CD4-positive, alpha-beta memory T cell (primary cell): ENCODE data around the gene ADCY9. TPM values are rescaled to one million over a fixed set of nuclear protein-coding genes. Genes with fewer than 3 reads are reported as not detected.
"Not testable (repeated sequence)": the region's sequence is repeated elsewhere in the genome, so short reads cannot be mapped to it uniquely, and the experiment has no call there.

ENCODE experiments used
- CTCF ChIA-PET: fragments of 350-600 bp; sonication (Branson Sonifier 250); formaldehyde crosslinking; loops from one replicate; lab custom pipeline; 2021; ENCODE audit warnings: inconsistent platforms; ENCODE audit not compliant: partially characterized antibody; lab: Charles Lee
- POLR2A ChIA-PET: fragments of 350-600 bp; sonication (Branson Sonifier 250); formaldehyde crosslinking; loops from one replicate; lab custom pipeline; 2021; ENCODE audit not compliant: partially characterized antibody; lab: Charles Lee
- DNase-seq, 5 donors: peaks; one replicate each; pipeline versions ENCODE4 v3.0.0 to v3.0.0-alpha.2; 2020 to 2022; ENCODE audit warnings: mixed read lengths in 1 of 5
- H3K27ac ChIP-seq: one replicate; pipeline ENCODE4 v1.7.0; 2013; ENCODE audit warnings: low read depth, low read length
- H3K27me3 ChIP-seq: 2 replicates; pipeline ENCODE4 v1.7.0; 2013; ENCODE audit warnings: mild to moderate bottlenecking, low read length, moderate library complexity; ENCODE audit not compliant: insufficient read depth
- H3K36me3 ChIP-seq: 2 replicates; pipeline ENCODE4 v1.7.0; 2013; ENCODE audit warnings: mild to moderate bottlenecking, low read length, moderate library complexity; ENCODE audit not compliant: insufficient read depth
- H3K4me1 ChIP-seq: 2 replicates; pipeline ENCODE4 v1.7.0; 2013; ENCODE audit warnings: mild to moderate bottlenecking, low read length, moderate library complexity; ENCODE audit not compliant: insufficient read depth
- H3K4me3 ChIP-seq, 2 donors: one replicate each; pipeline ENCODE4 v1.7.0; 2013; ENCODE audit warnings: low read length in 2 of 2, mild to moderate bottlenecking in 1 of 2
- H3K9me3 ChIP-seq, 2 donors: one replicate each; pipeline ENCODE4 v1.7.0; 2013; ENCODE audit warnings: low read length in 2 of 2, control low read depth in 1 of 2; ENCODE audit not compliant: control insufficient read depth in 1 of 2
- H3K27ac Mint-ChIP-seq, 7 donors: one replicate each; pipeline ENCODE4 v1.8.0; 2020 to 2021; ENCODE audit warnings: mixed read lengths in 7 of 7, mild to moderate bottlenecking in 6 of 7, inconsistent platforms in 3 of 7, moderate library complexity in 3 of 7
- H3K27me3 Mint-ChIP-seq, 2 donors: one replicate each; pipeline ENCODE4 v1.8.0; 2020 to 2021; ENCODE audit warnings: mixed read lengths in 2 of 2
- H3K36me3 Mint-ChIP-seq, 2 donors: one replicate each; pipeline ENCODE4 v1.8.0; 2020 to 2021; ENCODE audit warnings: mixed read lengths in 2 of 2, inconsistent platforms in 1 of 2, mild to moderate bottlenecking in 1 of 2
- H3K4me1 Mint-ChIP-seq, 4 donors: one replicate each; pipeline ENCODE4 v1.8.0; 2020 to 2021; ENCODE audit warnings: mixed read lengths in 4 of 4, mild to moderate bottlenecking in 1 of 4
- H3K4me3 Mint-ChIP-seq, 8 donors: one replicate each; pipeline ENCODE4 v1.8.0; 2020 to 2021; ENCODE audit warnings: mixed read lengths in 8 of 8, mild to moderate bottlenecking in 7 of 8, moderate library complexity in 6 of 8, inconsistent platforms in 3 of 8
- H3K9me3 Mint-ChIP-seq, 8 donors: one replicate each; pipeline ENCODE4 v1.8.0; 2020 to 2021; ENCODE audit warnings: mixed read lengths in 8 of 8, mild to moderate bottlenecking in 5 of 8, inconsistent platforms in 3 of 8, moderate library complexity in 1 of 8
- intact Hi-C: fragments of 100-400 bp; cut with micrococcal nuclease; formaldehyde crosslinking; loops from one replicate; pipeline ENCODE4 v1.15.1; 2023
- polyA plus RNA-seq, 2 donors: library from polyadenylated mRNA; unstranded; fragments of 300-500 nt; fragmentation: Illumina TruSeq; gene quantifications; one replicate each; pipeline ENCODE4 v1.2.3, GENCODE V29; 2021
- total RNA-seq, 2 experiments: library from RNA; stranded (reverse); gene quantifications; one replicate each; pipeline ENCODE4 v1.2.3, GENCODE V29; 2021

The ADCY9 gene
- total and polyA plus RNA-seq, 4 experiments from 2014 or later, result 0.26 to 8.1 (median 4.5) TPM

- H3K9me3 Mint-ChIP-seq, H3K4me1 ChIP-seq, POLR2A ChIA-PET, H3K4me3 Mint-ChIP-seq, CTCF ChIA-PET, DNase-seq, H3K27ac Mint-ChIP-seq, H3K36me3 ChIP-seq, H3K9me3 ChIP-seq, H3K27me3 ChIP-seq, H3K27me3 Mint-ChIP-seq, H3K4me3 ChIP-seq, H3K36me3 Mint-ChIP-seq, H3K27ac ChIP-seq, H3K4me1 Mint-ChIP-seq, intact Hi-C loops: not testable (repeated sequence)
Measured at GRCh38 chr16:4153364-4153763, 37.1 kb upstream of the ADCY9 start.

- Mint-ChIP-seq H3K4me1 (no peaks in the 10 kb centered on the region), H3K4me3 (no peak overlapping the region), H3K27me3 (no peaks in the 10 kb centered on the region), H3K36me3 (no peaks in the 10 kb centered on the region), H3K27ac (no peak overlapping the region), H3K9me3 (peaks cover 0 to 3% (median 0%) of the 10 kb centered on the region in 8 donors)
- DNase-seq, result no peak
- Histone ChIP-seq H3K36me3 (no peaks in the 10 kb centered on the region), H3K27me3 (no peaks in the 10 kb centered on the region), H3K4me1 (no peaks in the 10 kb centered on the region), H3K9me3 (no peaks in the 10 kb centered on the region), H3K27ac (no peak overlapping the region), H3K4me3 (no peak overlapping the region)
- intact Hi-C loops, result no loop called here
- ChIA-PET CTCF (no interaction called here), POLR2A (no interaction called here)
Measured at GRCh38 chr16:4152267-4152666, 36.0 kb upstream of the ADCY9 start.

GRCh38 chr16:4147236-4147635 is 31.0 kb upstream of the ADCY9 start:
- H3K27ac Mint-ChIP-seq, result no peak overlapping the region
- Histone ChIP-seq H3K27ac (no peak overlapping the region), H3K4me1 (peaks cover 9% of the 10 kb centered on the region), H3K27me3 (no peaks in the 10 kb centered on the region), H3K9me3 (no peaks in the 10 kb centered on the region), H3K36me3 (no peaks in the 10 kb centered on the region), H3K4me3 (no peak overlapping the region)
- no peaks in the 10 kb centered on the region for H3K27me3 Mint-ChIP-seq
- H3K9me3 Mint-ChIP-seq, result peaks cover 0 to 2% (median 0%) of the 10 kb centered on the region in 8 donors
- DNase-seq, result no peak
- no peak overlapping the region for H3K4me3 Mint-ChIP-seq
- CTCF ChIA-PET, result no interaction called here
- no peaks in the 10 kb centered on the region for H3K36me3 Mint-ChIP-seq
- H3K4me1 Mint-ChIP-seq, result peaks cover 3 to 16% (median 9%) of the 10 kb centered on the region in 4 donors
- POLR2A ChIA-PET, result no interaction called here
- intact Hi-C loops, result no loop called here

GRCh38 chr16:4142268-4142667 is 26.0 kb upstream of the ADCY9 start:
- H3K27ac ChIP-seq, result peak overlapping the region; percentile 39
- H3K4me3 Mint-ChIP-seq, result peak overlapping the region in 4 of 8 donors; percentile 3 to 72 (median 38)
- no peaks in the 10 kb centered on the region for H3K9me3 ChIP-seq
- no peaks in the 10 kb centered on the region for H3K27me3 Mint-ChIP-seq
- H3K36me3 ChIP-seq, result no peaks in the 10 kb centered on the region
- ChIA-PET POLR2A (interaction anchor here (0.6 to 1.2 kb wide), 2 partner anchors 26 to 28 kb away, joined by 3 to 4 read pairs; partner anchors contain the start of gene ADCY9), CTCF (interaction anchor here (0.6 to 1.2 kb wide), 2 partner anchors 30 to 112 kb away, joined by 3 to 4 read pairs; no protein-coding TSS in a partner anchor)
- peaks cover 0 to 2% (median 0%) of the 10 kb centered on the region in 8 donors for H3K9me3 Mint-ChIP-seq
- peaks cover 8 to 25% (median 12%) of the 10 kb centered on the region in 4 donors for H3K4me1 Mint-ChIP-seq
- H3K4me1 ChIP-seq, result peaks cover 11% of the 10 kb centered on the region
- intact Hi-C loops, result no loop called here
- H3K27ac Mint-ChIP-seq, result peak overlapping the region; percentile 81 to 96 (median 89)
- DNase-seq, result peak; percentile 66 to 88 (median 79)
- H3K36me3 Mint-ChIP-seq, result no peaks in the 10 kb centered on the region
- H3K27me3 ChIP-seq, result no peaks in the 10 kb centered on the region
- H3K4me3 ChIP-seq, result no peak overlapping the region

GRCh38 chr16:4141604-4142003 is 25.4 kb upstream of the ADCY9 start:
- CTCF ChIA-PET, result no interaction called here
- peaks cover 11% of the 10 kb centered on the region for H3K4me1 ChIP-seq
- DNase-seq, result no peak
- no peaks in the 10 kb centered on the region for H3K27me3 ChIP-seq
- H3K4me3 Mint-ChIP-seq, result no peak overlapping the region
- H3K36me3 ChIP-seq, result no peaks in the 10 kb centered on the region
- no peaks in the 10 kb centered on the region for H3K9me3 ChIP-seq
- H3K4me1 Mint-ChIP-seq, result peaks cover 8 to 25% (median 12%) of the 10 kb centered on the region in 4 donors
- no peaks in the 10 kb centered on the region for H3K36me3 Mint-ChIP-seq
- no peak overlapping the region for H3K27ac ChIP-seq
- peaks cover 0 to 2% (median 0%) of the 10 kb centered on the region in 8 donors for H3K9me3 Mint-ChIP-seq
- no peaks in the 10 kb centered on the region for H3K27me3 Mint-ChIP-seq
- peak overlapping the region in 4 of 7 donors; percentile 29 to 76 (median 36) for H3K27ac Mint-ChIP-seq
- POLR2A ChIA-PET, result interaction anchor here (1.2 kb wide), 1 partner anchor 26 kb away, joined by 4 read pairs; the partner anchor contains the start of gene ADCY9
- intact Hi-C loops, result no loop called here
- no peak overlapping the region for H3K4me3 ChIP-seq

- H3K27ac ChIP-seq, result no peak overlapping the region
- Mint-ChIP-seq H3K9me3 (peaks cover 0 to 2% (median 0%) of the 10 kb centered on the region in 8 donors), H3K4me3 (no peak overlapping the region), H3K4me1 (peaks cover 11 to 25% (median 12%) of the 10 kb centered on the region in 4 donors), H3K27ac (peak overlapping the region in 3 of 7 donors; percentile 2 to 68 (median 22)), H3K27me3 (peaks cover 2 to 3% of the 10 kb centered on the region in 2 donors), H3K36me3 (no peaks in the 10 kb centered on the region)
- H3K4me3 ChIP-seq, result no peak overlapping the region
- H3K9me3 ChIP-seq, result no peaks in the 10 kb centered on the region
- no peaks in the 10 kb centered on the region for H3K27me3 ChIP-seq
- H3K36me3 ChIP-seq, result no peaks in the 10 kb centered on the region
- intact Hi-C loops, result no loop called here
- ChIA-PET POLR2A (no interaction called here), CTCF (no interaction called here)
- no peak for DNase-seq
- H3K4me1 ChIP-seq, result peaks cover 11% of the 10 kb centered on the region
Measured at GRCh38 chr16:4140652-4141051, 24.4 kb upstream of the ADCY9 start.

- Histone ChIP-seq H3K27me3 (no peaks in the 10 kb centered on the region), H3K9me3 (no peaks in the 10 kb centered on the region), H3K4me3 (no peak overlapping the region), H3K36me3 (no peaks in the 10 kb centered on the region), H3K27ac (no peak overlapping the region), H3K4me1 (peaks cover 11% of the 10 kb centered on the region)
- DNase-seq, result no peak
- POLR2A ChIA-PET, result no interaction called here
- Mint-ChIP-seq H3K36me3 (no peaks in the 10 kb centered on the region), H3K4me3 (no peak overlapping the region), H3K27me3 (peaks cover 4 to 6% of the 10 kb centered on the region in 2 donors), H3K4me1 (peaks cover 12 to 25% (median 12%) of the 10 kb centered on the region in 4 donors), H3K27ac (peak overlapping the region in 1 of 7 donors; percentile 32), H3K9me3 (peaks cover 0 to 2% (median 0%) of the 10 kb centered on the region in 8 donors)
- CTCF ChIA-PET, result no interaction called here
- intact Hi-C loops, result no loop called here
Measured at GRCh38 chr16:4139968-4140367, 23.7 kb upstream of the ADCY9 start.
